Activated CD4-positive, alpha-beta T cell treated with anti-CD3 and anti-CD28 coated beads for 1 hour (primary cell): ENCODE measurements around the gene PIM1.
"Not testable (repeated sequence)": the region's sequence is repeated elsewhere in the genome, so short reads cannot be mapped to it uniquely, and the experiment has no call there.

Experiments
- DNase-seq: peaks from one replicate; pipeline ENCODE4 v3.0.0-alpha.2; 2020

PIM1 gene

GRCh38 chr6:37169496-37170272, at the start of gene PIM1:
Gene PIM1, plus strand, starts transcription at chr6:37170152. Its CDS starts 424 bp downstream, at chr6:37170576.
- peak; percentile 98 for DNase-seq

GRCh38 chr6:37121556-37121955, 48.4 kb upstream of the PIM1 start:
- no peak for DNase-seq

GRCh38 chr6:37122861-37123260, 47.1 kb upstream of the PIM1 start:
- no peak for DNase-seq

- DNase-seq = no peak
These were observed 45.8 kb upstream of the PIM1 start for GRCh38 chr6:37123957-37124729.

- no peak for DNase-seq
These were observed 44.0 kb upstream of the PIM1 start for GRCh38 chr6:37125774-37126492.

GRCh38 chr6:37126493-37126958, 43.4 kb upstream of the PIM1 start:
- no peak for DNase-seq

- DNase-seq = no peak
These were observed 42.9 kb upstream of the PIM1 start for GRCh38 chr6:37126961-37127616.

GRCh38 chr6:37127961-37128862, 41.7 kb upstream of the PIM1 start:
- DNase-seq = no peak

- DNase-seq = not testable (repeated sequence)
These were observed 41.0 kb upstream of the PIM1 start for GRCh38 chr6:37128863-37129443.

GRCh38 chr6:37129566-37129965, 40.4 kb upstream of the PIM1 start:
- no peak for DNase-seq

GRCh38 chr6:37130704-37131103, 39.2 kb upstream of the PIM1 start:
- DNase-seq = no peak

- no peak for DNase-seq
These were observed 38.6 kb upstream of the PIM1 start for GRCh38 chr6:37131104-37131959.

- DNase-seq = no peak
These were observed 38.0 kb upstream of the PIM1 start for GRCh38 chr6:37131960-37132253.

GRCh38 chr6:37134036-37134395, 35.9 kb upstream of the PIM1 start:
- no peak for DNase-seq

- no peak for DNase-seq
These were observed 35.4 kb upstream of the PIM1 start for GRCh38 chr6:37134396-37135191.

GRCh38 chr6:37135835-37136694, 33.9 kb upstream of the PIM1 start:
- DNase-seq = no peak

- no peak for DNase-seq
These were observed 33.1 kb upstream of the PIM1 start for GRCh38 chr6:37136821-37137200.

- DNase-seq = no peak
These were observed 32.5 kb upstream of the PIM1 start for GRCh38 chr6:37137201-37138090.
